Neuronal stem cell (in vitro differentiated cells): ENCODE measurements around the gene LRRC31.

Experiments used
- DNase-seq: peaks from one replicate; pipeline ENCODE4 v3.0.0-alpha.2; 2013; ENCODE audit warnings: low spot score
- H2AFZ ChIP-seq: one replicate; pipeline ENCODE4 v1.6.1; 2013; ENCODE audit warnings: mild to moderate bottlenecking, low read length, inconsistent platforms
- H2AK5ac ChIP-seq: 2 replicates; pipeline ENCODE4 v1.6.1; 2013; ENCODE audit warnings: low read depth, mild to moderate bottlenecking, inconsistent platforms, low read length, moderate library complexity, mixed read lengths
- H2BK120ac ChIP-seq: 2 replicates; pipeline ENCODE4 v1.6.1; 2013; ENCODE audit warnings: low read depth, mild to moderate bottlenecking, inconsistent platforms, low read length, moderate library complexity, mixed read lengths
- H2BK12ac ChIP-seq: one replicate; pipeline ENCODE4 v1.6.1; 2013; ENCODE audit warnings: low read length, inconsistent platforms
- H2BK15ac ChIP-seq: 2 replicates; pipeline ENCODE4 v1.6.1; 2013; ENCODE audit warnings: mild to moderate bottlenecking, low read length, inconsistent platforms, mixed read lengths
- H2BK5ac ChIP-seq: one replicate; pipeline ENCODE4 v1.6.1; 2013; ENCODE audit warnings: inconsistent platforms, mild to moderate bottlenecking, low read length, moderate library complexity
- H3K14ac ChIP-seq: one replicate; pipeline ENCODE4 v1.6.1; 2013; ENCODE audit warnings: low read length, inconsistent platforms
- H3K18ac ChIP-seq: 2 replicates; pipeline ENCODE4 v1.6.1; 2013; ENCODE audit warnings: low read length, inconsistent platforms
- H3K23ac ChIP-seq: 2 replicates; pipeline ENCODE4 v1.6.1; 2013; ENCODE audit warnings: low read depth, mild to moderate bottlenecking, mixed read lengths, low read length, inconsistent platforms; ENCODE audit not compliant: poor library complexity
- H3K27ac ChIP-seq: replicated peaks from 3 replicates; pipeline ENCODE4 v1.5.1; 2013; ENCODE audit warnings: low read length, inconsistent platforms
- H3K27me3 ChIP-seq, 3 experiments: 2 replicates each; pipeline ENCODE4 v1.6.1; 2013; ENCODE audit warnings: low read length in 3 of 3, mild to moderate bottlenecking in 2 of 3, inconsistent platforms in 1 of 3, low read depth in 1 of 3, mixed read lengths in 1 of 3, moderate library complexity in 1 of 3; ENCODE audit not compliant: control insufficient read depth in 3 of 3, insufficient read depth in 3 of 3
- H3K36me3 ChIP-seq, 2 donors: replicated peaks in 1 of 2; 2 replicates each; pipeline ENCODE4 v1.6.1; 2013; ENCODE audit warnings: low read length in 2 of 2; ENCODE audit not compliant: control insufficient read depth in 2 of 2, insufficient read depth in 2 of 2
- H3K4ac ChIP-seq: 2 replicates; pipeline ENCODE4 v1.6.1; 2013; ENCODE audit warnings: inconsistent platforms, mild to moderate bottlenecking, low read length, moderate library complexity
- H3K4me1 ChIP-seq, 2 donors: 1 replicate in 1 of 2; 2 replicates in 1 of 2; pipeline ENCODE4 v1.6.1; 2013; ENCODE audit warnings: low read length in 2 of 2, low read depth in 1 of 2; ENCODE audit not compliant: control insufficient read depth in 2 of 2, insufficient read depth in 1 of 2
- H3K4me2 ChIP-seq: one replicate; pipeline ENCODE4 v1.6.1; 2013; ENCODE audit warnings: mild to moderate bottlenecking, low read length, inconsistent platforms; ENCODE audit not compliant: insufficient read depth, poor library complexity, severe bottlenecking
- H3K4me3 ChIP-seq, 2 donors: 2 replicates each; pipeline ENCODE4 v1.5.1; 2013; ENCODE audit warnings: low read length in 2 of 2, mild to moderate bottlenecking in 2 of 2, inconsistent platforms in 1 of 2, moderate library complexity in 1 of 2
- H3K79me1 ChIP-seq: one replicate; pipeline ENCODE4 v1.6.1; 2013; ENCODE audit warnings: low read depth, mild to moderate bottlenecking, inconsistent platforms, low read length, moderate library complexity
- H3K9ac ChIP-seq: one replicate; pipeline ENCODE4 v1.6.1; 2013; ENCODE audit warnings: mild to moderate bottlenecking, low read depth, low read length, inconsistent platforms; ENCODE audit not compliant: poor library complexity
- H3K9me3 ChIP-seq, 2 donors: replicated peaks in 1 of 2; 2 replicates each; pipeline versions ENCODE3 to v1.6.1; 2013; ENCODE audit warnings: low read length in 2 of 2, mild to moderate bottlenecking in 2 of 2, inconsistent platforms in 1 of 2, low read depth in 1 of 2, mixed read lengths in 1 of 2, moderate library complexity in 1 of 2; ENCODE audit not compliant: control insufficient read depth in 2 of 2, insufficient read depth in 1 of 2
- H4K8ac ChIP-seq: one replicate; pipeline ENCODE4 v1.6.1; 2013; ENCODE audit warnings: low read depth, mild to moderate bottlenecking, inconsistent platforms, low read length, moderate library complexity
- H4K91ac ChIP-seq: one replicate; pipeline ENCODE4 v1.6.1; 2013; ENCODE audit warnings: low read length, low read depth, mild to moderate bottlenecking, inconsistent platforms; ENCODE audit not compliant: poor library complexity
- WGBS, 2 donors: extraction: QIAGEN DNeasy Blood & Tissue Kit; methylation state at CpG; one replicate each; pipeline ENCODE4 v1.1.7; 2013; ENCODE audit warnings: missing lambda C conversion rate in 2 of 2, mixed read lengths in 1 of 2; ENCODE audit not compliant: insufficient read length in 2 of 2, insufficient replicate concordance in 1 of 2; ENCODE audit errors: extremely low coverage in 2 of 2; 5-methylcytosine and 5-hydroxymethylcytosine counted together

The LRRC31 gene

DNA sequence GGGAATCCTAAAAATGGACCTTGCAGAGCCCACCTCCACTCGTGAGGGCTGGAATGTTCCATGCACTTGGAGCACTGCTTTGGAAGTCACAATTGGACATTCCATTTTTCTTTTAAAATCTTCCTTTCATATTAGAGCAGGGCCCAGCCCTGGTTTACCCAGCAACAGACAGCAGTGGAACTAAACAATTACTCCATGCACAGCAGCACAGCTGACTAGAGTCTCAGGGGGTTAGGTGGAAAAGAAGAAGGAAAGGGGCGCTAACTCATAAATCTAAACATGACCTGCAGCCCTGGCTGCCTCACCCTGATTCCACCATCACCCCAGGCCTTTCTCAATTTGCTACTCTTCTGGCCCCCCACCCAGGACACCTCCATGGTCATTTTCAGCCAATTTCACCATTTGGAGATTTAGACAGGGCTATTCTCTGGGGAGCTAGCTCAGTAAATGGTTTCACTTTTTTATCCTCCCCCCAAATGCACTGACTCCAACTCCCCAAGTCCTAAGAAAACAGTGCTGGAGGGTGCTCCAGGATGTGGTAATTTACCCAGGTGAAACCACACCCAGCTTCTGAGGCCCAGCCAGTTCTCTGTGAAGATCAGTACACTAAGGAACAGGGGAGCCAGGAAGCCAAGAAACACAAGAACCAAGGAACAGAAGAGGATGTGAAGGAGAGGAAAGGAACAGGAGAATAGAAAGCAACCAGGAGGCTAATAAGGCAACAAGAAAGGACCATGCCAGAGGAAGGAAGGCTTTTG, 1.6 kb upstream of the LRRC31 start:
- Histone ChIP-seq H2BK15ac (no peak overlapping the region), H3K9ac (no peak overlapping the region), H2BK120ac (no peak overlapping the region), H3K4ac (no peak overlapping the region), H3K4me2 (no peak overlapping the region), H3K79me1 (no peaks in the 10 kb centered on the region), H3K18ac (no peak overlapping the region), H3K4me1 (no peaks in the 10 kb centered on the region), H3K36me3 (no peaks in the 10 kb centered on the region), H3K14ac (no peak overlapping the region), H3K27ac (no peak overlapping the region), H2BK12ac (no peak overlapping the region), H3K27me3 (peaks cover 0 to 8% (median 0%) of the 10 kb centered on the region in 3 experiments), H4K91ac (no peak overlapping the region), H2AFZ (no peak overlapping the region), H3K4me3 (no peak overlapping the region), H3K9me3 (no peaks in the 10 kb centered on the region), H2AK5ac (no peak overlapping the region), H3K23ac (no peak overlapping the region), H4K8ac (no peak overlapping the region), H2BK5ac (no peak overlapping the region)
- no peak for DNase-seq
- no CpG with 5 or more reads among the region's 2 CpGs for WGBS, 2 donors

DNA sequence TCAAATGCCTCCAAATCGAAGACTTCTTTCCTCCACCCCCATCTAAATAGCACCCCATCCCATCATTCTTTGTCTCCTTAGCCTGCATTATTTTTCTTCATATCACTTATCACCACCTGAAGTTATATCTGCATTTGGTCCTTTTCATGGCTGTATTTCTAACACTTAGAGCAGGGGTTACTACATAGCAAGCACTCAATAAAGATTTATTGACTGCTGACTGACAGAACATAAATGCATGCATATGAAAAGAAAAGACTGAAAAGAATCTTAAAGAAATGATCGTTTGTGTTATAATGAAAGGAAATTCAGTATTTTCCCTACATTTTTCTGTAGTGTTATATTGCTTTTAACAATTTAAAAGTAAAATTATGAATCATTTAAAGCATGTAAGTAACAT, 1.4 kb downstream of the LRRC31 start:
- no peaks in the 10 kb centered on the region for H3K4me1 ChIP-seq
- H2BK5ac ChIP-seq: no peak overlapping the region
- H3K27me3 ChIP-seq: peaks cover 0 to 8% (median 0%) of the 10 kb centered on the region in 3 experiments
- no peak overlapping the region for H4K8ac ChIP-seq
- no peaks in the 10 kb centered on the region for H3K79me1 ChIP-seq
- no peak overlapping the region for H3K4ac ChIP-seq
- no peak overlapping the region for H4K91ac ChIP-seq
- no peak overlapping the region for H3K23ac ChIP-seq
- no peak overlapping the region for H3K18ac ChIP-seq
- H3K9ac ChIP-seq: no peak overlapping the region
- H2BK15ac ChIP-seq: no peak overlapping the region
- H2AFZ ChIP-seq: no peak overlapping the region
- no peak overlapping the region for H3K4me2 ChIP-seq
- no peak overlapping the region for H2BK120ac ChIP-seq
- no peak overlapping the region for H2BK12ac ChIP-seq
- no CpG with 5 or more reads among the region's 2 CpGs for WGBS, 2 donors
- H2AK5ac ChIP-seq: no peak overlapping the region
- H3K14ac ChIP-seq: no peak overlapping the region
- no peak overlapping the region for H3K4me3 ChIP-seq
- H3K36me3 ChIP-seq: no peaks in the 10 kb centered on the region
- H3K9me3 ChIP-seq: no peaks in the 10 kb centered on the region
- no peak overlapping the region for H3K27ac ChIP-seq
- DNase-seq: no peak

DNA sequence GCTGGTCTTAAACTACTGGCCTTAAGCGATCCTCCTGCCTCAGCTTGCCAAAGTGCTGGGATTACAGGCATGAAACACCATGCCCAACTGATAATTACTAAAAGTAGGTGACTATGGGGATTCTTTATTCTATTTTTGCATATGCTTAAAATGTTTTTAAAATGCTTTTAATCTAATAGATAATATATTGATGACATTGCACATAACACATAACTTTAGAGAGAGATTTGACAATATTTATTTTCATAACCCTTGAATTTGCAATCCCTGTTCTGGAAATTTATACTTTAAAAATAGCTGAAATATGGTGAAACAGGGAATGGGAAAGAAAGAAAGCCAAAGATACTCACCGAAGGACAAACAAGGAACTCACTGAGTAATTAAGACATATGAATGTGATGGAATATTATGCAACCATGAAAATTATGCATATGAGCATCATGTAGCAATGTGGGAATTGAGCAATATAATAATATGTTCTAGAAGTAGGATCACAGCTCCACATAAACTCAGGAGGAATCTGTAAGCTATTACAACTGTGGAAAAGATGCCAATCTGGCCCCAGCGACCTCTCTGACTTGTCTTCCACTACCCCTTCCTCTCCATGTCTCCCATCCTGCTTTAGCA, 2.0 kb downstream of the LRRC31 start:
- Histone ChIP-seq H2BK15ac (no peak overlapping the region), H4K8ac (no peak overlapping the region), H2BK120ac (no peak overlapping the region), H3K36me3 (no peaks in the 10 kb centered on the region), H2BK12ac (no peak overlapping the region), H4K91ac (no peak overlapping the region), H3K4me3 (no peak overlapping the region), H3K27me3 (peaks cover 0 to 8% (median 0%) of the 10 kb centered on the region in 3 experiments), H3K4me2 (no peak overlapping the region), H2AK5ac (no peak overlapping the region), H3K79me1 (no peaks in the 10 kb centered on the region), H3K9me3 (no peaks in the 10 kb centered on the region), H2AFZ (no peak overlapping the region), H3K14ac (no peak overlapping the region), H3K4ac (no peak overlapping the region), H3K27ac (no peak overlapping the region), H3K18ac (no peak overlapping the region), H3K23ac (no peak overlapping the region), H3K4me1 (no peaks in the 10 kb centered on the region), H3K9ac (no peak overlapping the region), H2BK5ac (no peak overlapping the region)
- WGBS, 2 donors: no CpG with 5 or more reads among the region's 3 CpGs
- DNase-seq: no peak

DNA sequence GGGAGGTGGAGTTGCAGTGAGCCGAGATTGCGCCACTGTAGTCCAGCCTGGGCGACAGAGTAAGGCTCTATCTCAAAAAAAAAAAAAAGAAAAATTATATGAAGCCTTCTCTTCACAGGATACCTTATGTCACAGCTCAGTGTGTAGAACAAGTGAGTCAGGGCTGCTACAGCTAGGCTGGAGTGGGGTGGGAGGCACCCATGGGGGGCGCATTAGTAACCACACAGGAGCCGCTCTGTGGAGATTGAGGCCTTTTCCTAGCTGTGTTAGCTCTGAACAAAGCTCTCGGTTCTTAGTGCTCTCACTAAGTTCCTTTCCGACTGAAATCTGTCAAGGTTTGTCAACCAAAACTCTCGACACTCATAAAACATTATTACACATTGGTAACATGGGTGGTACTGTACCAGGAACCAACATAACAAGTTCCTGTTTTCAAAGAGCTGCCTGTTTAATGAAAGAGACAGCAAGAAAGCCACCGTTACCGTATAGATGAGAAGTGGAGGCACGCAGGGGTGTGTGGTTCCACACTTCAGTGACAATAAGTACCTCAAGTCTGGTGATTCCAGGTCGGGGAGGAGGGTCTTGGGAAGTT, 4.5 kb downstream of the LRRC31 start:
- no peaks in the 10 kb centered on the region for H3K9me3 ChIP-seq
- no peak overlapping the region for H2BK12ac ChIP-seq
- H3K36me3 ChIP-seq: no peaks in the 10 kb centered on the region
- H2BK15ac ChIP-seq: no peak overlapping the region
- no peak overlapping the region for H3K14ac ChIP-seq
- H2AK5ac ChIP-seq: no peak overlapping the region
- no peak overlapping the region for H2BK5ac ChIP-seq
- H3K27ac ChIP-seq: no peak overlapping the region
- no peak overlapping the region for H3K4me3 ChIP-seq
- no peak overlapping the region for H3K23ac ChIP-seq
- H3K9ac ChIP-seq: no peak overlapping the region
- no peak overlapping the region for H2AFZ ChIP-seq
- H3K18ac ChIP-seq: no peak overlapping the region
- WGBS, 2 donors: no CpG with 5 or more reads among the region's 12 CpGs
- no peak overlapping the region for H2BK120ac ChIP-seq
- peaks cover 0 to 5% (median 0%) of the 10 kb centered on the region in 3 experiments for H3K27me3 ChIP-seq
- DNase-seq: no peak
- H4K8ac ChIP-seq: no peak overlapping the region
- H3K79me1 ChIP-seq: no peaks in the 10 kb centered on the region
- H3K4ac ChIP-seq: no peak overlapping the region
- H4K91ac ChIP-seq: no peak overlapping the region
- H3K4me1 ChIP-seq: no peaks in the 10 kb centered on the region
- H3K4me2 ChIP-seq: no peak overlapping the region
